ENCODE results near the gene SIKE1.
"Not testable (repeated sequence)": the region's sequence is repeated elsewhere in the genome, so short reads cannot be mapped to it uniquely, and the experiment has no call there.

Gene SIKE1

DNA sequence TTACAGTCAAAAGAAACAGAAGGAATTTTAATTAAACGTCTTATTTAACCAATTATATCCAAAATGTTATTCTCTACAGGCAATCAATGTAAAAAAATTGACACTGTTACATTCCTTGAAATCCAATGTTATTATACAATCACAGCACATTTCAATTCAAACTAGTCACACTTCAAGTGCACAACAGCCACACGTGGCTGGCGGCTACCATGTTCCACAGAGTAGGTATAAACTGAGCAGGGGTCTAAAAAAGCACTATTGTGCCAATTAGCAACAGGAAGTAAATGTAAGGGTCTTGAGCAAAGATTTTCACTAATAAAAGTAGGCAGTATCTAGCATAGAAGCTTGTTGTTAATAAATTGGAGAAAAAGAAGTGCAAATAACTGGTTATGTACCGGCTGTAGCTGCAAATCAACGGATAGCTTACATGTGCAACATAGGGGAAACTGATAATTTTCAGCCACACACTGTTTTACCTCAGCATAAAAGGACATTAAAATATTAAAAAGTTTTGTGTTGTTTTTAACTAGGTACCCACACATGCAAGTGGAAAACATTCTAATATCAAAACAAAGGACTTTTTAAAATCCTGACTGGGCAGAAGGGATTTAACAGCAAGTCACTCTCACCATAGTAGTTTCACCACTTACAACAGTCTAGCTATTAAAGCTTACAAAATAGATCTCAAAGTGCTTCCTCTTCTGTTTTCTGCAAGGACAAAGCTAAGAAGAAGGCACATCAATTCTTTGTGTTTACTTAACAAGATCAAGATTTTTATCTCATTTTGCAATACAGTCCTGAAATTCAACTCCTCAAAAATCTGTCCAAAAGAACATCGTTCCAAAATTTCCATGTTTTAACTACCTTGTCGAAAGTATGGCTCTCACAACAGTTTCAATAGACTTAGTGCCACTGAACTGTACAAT, 25.2 kb downstream of the SIKE1 start:
- DNase-seq = no peak

- not testable (repeated sequence) for DNase-seq
Observed at GRCh38 chr1:114753702-114754101, 26.8 kb downstream of the SIKE1 start.

DNA sequence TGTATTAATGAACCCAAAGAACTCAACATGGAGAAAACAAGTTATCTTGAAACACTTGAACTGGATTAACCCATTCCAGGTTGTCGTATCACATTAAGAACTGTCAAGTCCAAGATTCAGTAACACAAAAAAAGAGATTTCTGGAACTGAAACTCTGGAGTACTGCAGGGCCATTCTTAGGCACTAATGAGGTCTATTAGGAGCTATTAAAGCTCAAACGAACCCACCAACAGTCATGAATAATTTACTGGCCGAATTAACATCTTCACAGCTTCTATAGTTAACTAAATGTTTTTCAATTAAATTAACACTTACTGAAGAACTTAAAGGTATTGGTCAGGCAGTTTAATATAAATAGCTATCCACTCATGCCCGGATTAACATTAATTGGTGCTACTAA, 27.3 kb downstream of the SIKE1 start:
- no peak for DNase-seq

DNA sequence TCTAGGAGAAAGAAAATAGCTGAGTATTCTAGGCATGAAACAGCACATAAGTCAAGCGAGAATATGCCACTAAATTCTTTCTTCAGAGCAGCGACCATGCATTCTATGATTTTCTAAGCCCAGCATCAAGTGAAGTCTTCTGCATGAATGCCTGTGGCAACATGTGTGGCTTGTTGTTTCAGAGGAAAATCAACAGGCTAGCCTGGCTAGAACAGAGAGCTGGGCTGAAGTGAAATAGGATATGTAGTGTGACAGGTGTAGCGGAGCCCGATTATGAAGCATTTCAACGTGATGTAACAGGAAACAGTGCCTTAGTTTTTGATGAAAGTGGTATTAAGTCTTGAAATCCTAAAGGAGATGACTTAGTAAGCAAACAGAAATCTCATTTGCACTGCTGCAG, 29.7 kb downstream of the SIKE1 start:
- no peak for DNase-seq

GRCh38 chr1:114749835-114750234, 30.6 kb downstream of the SIKE1 start:
- no peak for DNase-seq

DNA sequence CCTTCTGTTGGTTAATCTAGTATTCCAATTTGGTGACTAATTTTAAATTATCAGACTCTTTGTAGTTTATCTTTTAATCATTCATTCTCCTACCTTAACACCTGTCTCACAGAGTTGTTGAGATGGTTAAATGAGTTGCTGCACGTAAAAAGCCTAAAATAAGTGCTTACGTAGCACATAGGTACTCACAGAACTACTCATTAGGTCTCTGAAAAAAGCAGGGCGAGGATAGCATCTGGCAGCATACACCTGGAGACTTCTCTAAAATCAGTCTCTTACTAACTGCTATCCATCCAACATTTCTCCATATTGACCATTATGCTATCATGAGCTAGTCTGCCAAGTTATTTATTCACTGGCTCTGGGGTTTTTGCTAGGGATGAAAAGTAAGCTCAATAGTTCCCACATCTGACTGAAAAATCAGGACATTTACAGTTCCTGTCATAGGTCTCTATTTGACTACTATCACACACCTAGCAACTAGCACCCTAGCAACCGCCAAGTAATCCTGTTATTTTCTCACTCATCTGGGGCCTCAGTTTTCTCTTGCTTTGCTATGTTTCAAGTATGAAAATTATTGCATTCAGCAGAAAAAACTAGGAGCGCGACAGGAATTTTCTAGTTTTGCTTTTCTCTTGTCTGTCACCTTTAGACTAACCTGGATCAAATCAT, 33.9 kb downstream of the SIKE1 start:
- DNase-seq = peak in 1 of 5 donors; percentile 22

- DNase-seq = peak in 1 of 5 donors; percentile 26
Observed at GRCh38 chr1:114745291-114745690, 35.2 kb downstream of the SIKE1 start.

DNA sequence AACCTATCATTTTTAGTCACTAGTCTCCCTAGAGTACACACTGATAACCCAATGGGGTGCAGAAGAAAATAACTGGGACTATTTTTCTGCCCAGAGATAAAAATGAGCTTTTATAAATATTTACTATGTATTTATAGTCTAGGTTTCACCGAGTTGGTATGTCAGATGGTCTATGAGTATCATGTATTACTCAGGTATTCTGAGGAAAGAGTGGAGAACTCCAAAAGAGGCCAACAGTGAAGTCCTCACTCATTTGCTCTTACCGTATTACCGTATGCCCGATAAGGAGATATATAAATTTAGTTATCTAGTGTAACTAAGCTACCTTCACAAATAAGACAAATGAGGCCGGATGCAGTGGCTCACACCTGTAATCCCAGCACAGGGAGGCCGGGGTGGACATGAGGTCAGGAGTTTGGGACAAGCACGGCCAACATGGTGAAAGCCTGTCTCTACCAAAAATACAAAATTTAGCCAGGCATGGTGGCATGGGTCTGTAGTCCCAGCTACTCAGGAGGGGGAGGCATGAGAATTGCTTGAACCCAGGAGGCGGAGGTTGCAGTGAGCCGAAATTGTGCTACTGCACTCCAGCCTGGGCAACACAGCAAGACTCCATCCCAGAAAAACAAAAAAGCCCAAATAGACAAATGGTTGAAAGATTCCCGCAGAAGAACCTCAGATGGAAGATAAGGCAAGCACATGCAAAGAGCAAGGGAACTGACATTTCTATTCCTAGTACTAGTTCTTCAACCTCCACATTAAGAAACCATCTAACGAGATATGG, 38.3 kb downstream of the SIKE1 start:
- DNase-seq = no peak

DNA sequence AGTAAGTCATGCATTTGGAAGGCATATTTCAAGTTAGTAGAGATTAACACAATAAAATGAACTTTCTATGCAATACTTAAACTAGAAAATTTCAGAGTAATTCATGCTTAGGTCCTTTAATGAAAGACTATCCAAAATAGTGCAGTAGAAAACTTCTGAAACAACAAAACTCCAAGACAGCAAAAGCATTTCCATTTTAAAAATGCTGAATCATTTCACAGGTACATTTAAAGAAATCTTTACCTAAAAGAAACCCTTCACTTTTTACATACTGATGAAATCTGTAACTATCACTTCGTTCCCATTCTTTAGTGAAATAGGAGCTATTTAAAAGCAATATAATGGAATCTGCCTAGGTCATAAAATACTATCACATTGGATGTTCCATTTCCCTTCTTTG, 40.2 kb downstream of the SIKE1 start:
- DNase-seq = no peak

DNA sequence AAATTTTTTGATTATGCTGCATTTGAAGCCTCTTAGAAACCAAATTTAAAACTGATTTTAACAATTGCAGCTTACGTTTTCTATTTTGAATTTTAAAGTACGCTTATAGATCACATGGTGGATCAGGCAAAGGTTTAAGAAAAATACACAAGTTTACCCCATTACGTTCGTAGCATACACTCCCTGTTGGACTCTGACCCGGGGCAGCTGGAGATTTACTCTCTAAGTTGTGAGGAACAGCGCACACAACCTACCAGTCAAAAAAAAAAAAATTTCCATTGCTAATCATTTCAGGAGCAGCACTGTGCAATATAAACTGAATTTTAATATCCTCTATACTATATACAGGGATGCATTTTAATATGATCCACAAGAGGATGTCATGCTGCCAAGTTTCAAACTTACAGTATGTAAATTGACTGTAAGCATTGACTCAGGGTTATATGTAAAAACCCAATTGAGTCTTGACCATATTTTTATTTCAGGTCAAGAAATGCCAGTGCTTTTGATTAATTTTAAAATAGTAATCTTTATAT, 43.1 kb downstream of the SIKE1 start:
- DNase-seq = no peak

DNA sequence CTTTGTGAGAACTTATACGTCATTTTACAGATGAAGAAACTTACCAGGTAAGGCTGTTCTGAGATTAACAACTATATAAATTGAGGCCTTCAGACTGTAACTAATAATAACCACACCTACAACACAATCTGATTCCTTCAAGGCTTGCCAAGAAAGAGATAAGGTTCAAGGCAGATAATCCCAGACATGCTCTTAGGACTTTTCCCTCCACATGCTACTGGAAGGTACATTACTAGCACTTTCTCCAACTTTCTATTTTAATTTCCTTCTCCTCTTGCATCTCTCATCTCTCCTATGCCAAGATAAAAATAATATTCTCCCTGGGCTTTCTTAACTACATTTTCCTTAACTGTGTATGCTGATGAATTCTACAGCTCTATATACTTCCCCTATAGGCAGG, 45.0 kb downstream of the SIKE1 start:
- no peak for DNase-seq

DNA sequence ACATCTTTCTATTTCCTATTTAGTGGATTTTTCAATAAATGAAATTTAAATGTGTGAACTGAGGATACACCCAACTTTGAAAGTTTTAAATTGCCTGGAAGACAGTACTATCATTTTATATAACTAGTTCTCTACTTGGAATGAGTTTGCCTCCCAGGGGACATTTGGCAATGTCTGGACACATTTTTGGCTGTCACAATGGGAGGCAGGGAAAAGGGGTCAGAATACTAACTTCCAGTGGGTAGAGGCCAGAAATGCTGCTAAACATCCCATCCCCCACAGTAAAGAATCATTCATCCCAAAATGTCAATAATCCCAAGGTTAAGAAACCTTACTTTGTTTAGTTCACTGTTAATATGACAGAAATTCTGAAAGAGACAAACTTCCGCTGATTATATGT, 50.7 kb downstream of the SIKE1 start:
- no peak for DNase-seq

DNA sequence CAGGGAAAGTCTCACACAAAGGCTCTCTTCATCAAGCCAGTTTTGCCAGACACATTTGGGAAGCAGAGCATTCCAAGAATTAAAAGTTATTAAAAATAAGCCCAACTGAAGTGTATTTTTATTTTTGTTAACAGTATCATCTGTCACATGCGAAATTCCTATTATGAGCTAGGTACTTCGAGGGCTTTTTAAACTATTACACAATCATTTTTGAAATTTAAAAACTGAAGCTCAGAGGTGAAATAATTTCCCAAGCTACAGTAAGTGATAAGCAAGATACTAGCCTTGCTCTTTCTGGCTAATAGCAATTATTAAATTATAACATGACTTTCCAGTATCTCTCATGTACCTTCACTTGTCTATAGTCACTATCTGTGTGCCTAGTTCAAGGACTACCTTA, 51.9 kb downstream of the SIKE1 start:
- no peak for DNase-seq

DNA sequence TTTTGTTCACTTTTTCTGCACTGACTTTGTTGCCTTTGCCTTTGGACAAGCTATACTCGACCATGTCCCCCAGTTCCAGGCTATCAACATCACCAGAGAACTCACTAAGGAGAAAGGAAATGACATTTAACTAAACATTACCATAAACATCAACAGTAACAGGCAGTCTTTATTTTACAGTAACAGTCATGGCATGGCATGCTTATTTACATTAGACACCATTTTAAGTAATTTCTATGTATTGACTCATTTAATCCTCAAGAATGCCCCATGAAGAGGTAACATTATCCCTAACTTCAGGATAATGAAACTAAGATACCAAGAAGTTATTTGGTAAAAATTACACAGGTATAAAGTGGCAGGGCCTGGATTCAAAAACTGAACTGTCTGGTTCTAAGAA, 55.3 kb downstream of the SIKE1 start:
- no peak for DNase-seq

DNA sequence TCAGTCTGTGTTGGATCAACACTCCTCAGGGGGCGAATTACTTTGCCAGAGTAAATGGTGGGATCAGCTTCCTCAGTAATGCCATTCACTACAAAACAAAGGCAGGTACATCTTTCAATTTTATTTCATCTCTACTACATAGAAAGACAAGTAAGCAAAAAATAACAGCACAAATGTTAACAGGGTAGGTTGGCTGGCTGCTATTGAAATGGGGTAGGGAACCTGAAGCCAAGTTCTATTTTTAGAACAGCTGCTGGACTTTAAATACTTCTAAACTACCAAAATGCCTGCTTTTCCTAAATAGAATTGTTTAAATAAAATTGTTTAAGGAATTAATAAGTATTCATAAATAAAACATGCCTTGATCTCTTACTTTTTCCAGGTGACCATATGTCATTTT, 56.6 kb downstream of the SIKE1 start:
- no peak for DNase-seq

- DNase-seq = no peak
Observed at GRCh38 chr1:114723457-114723856, 57.0 kb downstream of the SIKE1 start.

DNA sequence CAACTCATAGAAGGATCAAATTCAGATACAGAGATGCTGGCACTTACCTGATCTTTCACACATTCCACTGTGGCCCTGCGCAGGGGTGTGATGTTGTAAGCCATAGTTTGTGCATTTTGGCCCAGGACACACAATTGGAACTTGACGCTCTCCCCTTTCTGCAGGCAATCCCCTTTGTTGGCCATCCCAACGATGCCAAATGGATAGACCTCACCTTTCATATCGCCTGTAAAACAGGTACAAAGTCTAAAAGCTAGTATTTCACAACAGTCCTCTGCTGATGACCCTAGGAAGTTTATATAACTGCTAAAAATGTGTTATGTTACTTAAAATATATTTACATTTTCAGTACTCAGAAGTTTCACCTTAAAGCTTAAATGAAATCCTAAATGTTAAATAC, 60.0 kb downstream of the SIKE1 start:
- DNase-seq = no peak
